HEK293 (cell line): ENCODE data around the gene CTAG1A.

Experiments
- GLI4 ChIP-seq: fragments of 450-650 bp; formaldehyde crosslinking; IDR thresholded peaks from 2 replicates; pipeline ENCODE4 v1.5.1; 2016; ENCODE audit warnings: missing biosample characterization, missing genetic modification characterization
- PATZ1 ChIP-seq: fragments of 450-650 bp; formaldehyde crosslinking; IDR thresholded peaks from 2 replicates; pipeline ENCODE4 v1.5.1; 2016; ENCODE audit warnings: missing biosample characterization, missing genetic modification characterization
- PRDM10 ChIP-seq: fragments of 450-650 bp; formaldehyde crosslinking; IDR thresholded peaks from 2 replicates; pipeline ENCODE4 v1.5.1; 2016; ENCODE audit warnings: missing biosample characterization, missing genetic modification characterization
- SETDB1 ChIP-seq: IDR thresholded peaks from one replicate; pipeline ENCODE4 v1.6.1; 2017; ENCODE audit warnings: mild to moderate bottlenecking, low read length, moderate library complexity, mixed read lengths; ENCODE audit not compliant: insufficient read length
- SP2 ChIP-seq: fragments of 450-650 bp; formaldehyde crosslinking; IDR thresholded peaks from 2 replicates; pipeline ENCODE4 v1.5.1; 2016; ENCODE audit warnings: missing biosample characterization, missing genetic modification characterization
- SP7 ChIP-seq: fragments of 450-650 bp; formaldehyde crosslinking; IDR thresholded peaks from 2 replicates; pipeline ENCODE4 v1.5.1; 2016; ENCODE audit warnings: missing biosample characterization, missing genetic modification characterization
- TSHZ1 ChIP-seq: fragments of 450-650 bp; formaldehyde crosslinking; IDR thresholded peaks from 2 replicates; pipeline ENCODE4 v1.5.1; 2016; ENCODE audit warnings: missing biosample characterization, missing genetic modification characterization, borderline replicate concordance
- ZBTB21 ChIP-seq: fragments of 450-650 bp; formaldehyde crosslinking; IDR thresholded peaks from 2 replicates; pipeline ENCODE4 v1.5.1; 2017; ENCODE audit warnings: missing biosample characterization, missing genetic modification characterization
- ZEB2 ChIP-seq: fragments of 450-650 bp; formaldehyde crosslinking; IDR thresholded peaks from 2 replicates; pipeline ENCODE4 v1.5.1; 2016; ENCODE audit warnings: missing biosample characterization, missing genetic modification characterization
- ZFHX2 ChIP-seq: fragments of 450-650 bp; formaldehyde crosslinking; conservative IDR thresholded peaks from 2 replicates; pipeline ENCODE4 v1.5.1; 2016; ENCODE audit warnings: missing biosample characterization, missing genetic modification characterization
- ZFP69B ChIP-seq: fragments of 450-650 bp; formaldehyde crosslinking; IDR thresholded peaks from 2 replicates; pipeline ENCODE4 v1.5.1; 2016; ENCODE audit warnings: missing biosample characterization, missing genetic modification characterization
- ZIC2 ChIP-seq: fragments of 450-650 bp; formaldehyde crosslinking; IDR thresholded peaks from 2 replicates; pipeline ENCODE4 v1.5.1; 2016; ENCODE audit warnings: missing biosample characterization, missing genetic modification characterization
- ZNF10 ChIP-seq: fragments of 450-650 bp; formaldehyde crosslinking; IDR thresholded peaks from 2 replicates; pipeline ENCODE4 v1.5.1; 2017; ENCODE audit warnings: missing biosample characterization, missing genetic modification characterization
- ZNF266 ChIP-seq: fragments of 450-650 bp; formaldehyde crosslinking; IDR thresholded peaks from 2 replicates; pipeline ENCODE4 v1.5.1; 2016; ENCODE audit warnings: missing biosample characterization, missing genetic modification characterization, low read depth
- ZNF335 ChIP-seq: fragments of 450-650 bp; formaldehyde crosslinking; conservative IDR thresholded peaks from 2 replicates; pipeline ENCODE4 v1.5.1; 2016; ENCODE audit warnings: missing biosample characterization, missing genetic modification characterization
- ZNF350 ChIP-seq: fragments of 450-650 bp; formaldehyde crosslinking; IDR thresholded peaks from 2 replicates; pipeline ENCODE4 v1.5.0; 2017; ENCODE audit warnings: missing biosample characterization, mild to moderate bottlenecking, missing genetic modification characterization
- ZNF488 ChIP-seq: fragments of 450-650 bp; formaldehyde crosslinking; IDR thresholded peaks from 2 replicates; pipeline ENCODE4 v1.5.1; 2016; ENCODE audit warnings: missing biosample characterization, missing genetic modification characterization
- ZNF560 ChIP-seq: fragments of 450-650 bp; formaldehyde crosslinking; IDR thresholded peaks from 2 replicates; pipeline ENCODE4 v1.5.1; 2017; ENCODE audit warnings: missing biosample characterization, missing genetic modification characterization, borderline replicate concordance
- ZNF629 ChIP-seq: fragments of 450-650 bp; formaldehyde crosslinking; IDR thresholded peaks from 2 replicates; pipeline ENCODE4 v1.5.1; 2017; ENCODE audit warnings: missing biosample characterization, missing genetic modification characterization
- ZNF768 ChIP-seq: fragments of 450-650 bp; formaldehyde crosslinking; IDR thresholded peaks from 2 replicates; pipeline ENCODE4 v1.5.1; 2018; ENCODE audit warnings: missing biosample characterization, mild to moderate bottlenecking, missing genetic modification characterization
- ZXDB ChIP-seq: fragments of 450-650 bp; formaldehyde crosslinking; IDR thresholded peaks from 2 replicates; pipeline ENCODE4 v1.5.1; 2016; ENCODE audit warnings: missing biosample characterization, missing genetic modification characterization

The CTAG1A gene

GRCh38 chrX:154541896-154542722, 42.8 kb upstream of the CTAG1A start (continued):
- TF ChIP-seq TSHZ1 (tag by site-specific recombination), result no peak
- TF ChIP-seq ZXDB (tag by site-specific recombination), result peak; percentile 59; the same call in 1 of the 2 replicates
- no peak for TF ChIP-seq ZNF560 (tag by site-specific recombination)
- no peak for TF ChIP-seq SETDB1
- TF ChIP-seq ZNF335, result peak; percentile 27; the same call in 1 of the 2 replicates
- peak; percentile 53 for TF ChIP-seq PATZ1 (tag by site-specific recombination)
- 0 out of 2 replicates have a peak, but pooled peaks have one; percentile 32 for TF ChIP-seq PRDM10 (tag by site-specific recombination)
- peak; percentile 35; the same call in 1 of the 2 replicates for TF ChIP-seq ZFP69B
- TF ChIP-seq ZNF488 (tag by site-specific recombination), result no peak
- TF ChIP-seq GLI4, result no peak
- 0 out of 2 replicates have a peak, but pooled peaks have one; percentile 23 for TF ChIP-seq SP2
- peak; percentile 67; the same call in 1 of the 2 replicates for TF ChIP-seq ZNF629 (tag by site-specific recombination)
- no peak for TF ChIP-seq ZNF768
- peak; percentile 33; the same call in 1 of the 2 replicates for TF ChIP-seq ZBTB21 (tag by site-specific recombination)
- no peak for TF ChIP-seq ZNF350 (tag by site-specific recombination)
- TF ChIP-seq ZIC2 (tag by site-specific recombination), result peak; percentile 93
- TF ChIP-seq SP7 (tag by site-specific recombination), result peak; percentile 53
- 0 out of 2 replicates have a peak, but pooled peaks have one; percentile 42 for TF ChIP-seq ZEB2 (tag by site-specific recombination)
- no peak for TF ChIP-seq ZNF10 (tag by site-specific recombination)
- peak; percentile 59 for TF ChIP-seq ZFHX2 (tag by site-specific recombination)
- no peak for TF ChIP-seq ZNF266 (tag by site-specific recombination)
